Astrocyte of the cerebellum (primary cell): ENCODE data around the gene ANKMY1.
A peak's percentile ranks its signal among the peaks of the same experiment; 100 is the strongest.

Experiments
- DNase-seq: peaks from one replicate; pipeline ENCODE4 v3.0.0-alpha.2; 2011; ENCODE audit warnings: low read depth
- H3K4me3 ChIP-seq: 2 replicates; pipeline ENCODE4 v1.5.1; 2011; ENCODE audit warnings: mild to moderate bottlenecking, low read depth, low read length, moderate library complexity
- in situ Hi-C: cut with HindIII; loops from 2 replicates; pipeline ENCODE4 v1.10.0; 2017; ENCODE audit warnings: low sequenced_read_pairs
- TF ChIP-seq, protein P1 (sequence below): IDR thresholded peaks from 2 replicates; pipeline ENCODE4 v1.5.1; 2012; ENCODE audit warnings: low read length, low read depth, moderate library complexity, mild to moderate bottlenecking; ENCODE audit errors: missing control alignments

Gene ANKMY1

DNA sequence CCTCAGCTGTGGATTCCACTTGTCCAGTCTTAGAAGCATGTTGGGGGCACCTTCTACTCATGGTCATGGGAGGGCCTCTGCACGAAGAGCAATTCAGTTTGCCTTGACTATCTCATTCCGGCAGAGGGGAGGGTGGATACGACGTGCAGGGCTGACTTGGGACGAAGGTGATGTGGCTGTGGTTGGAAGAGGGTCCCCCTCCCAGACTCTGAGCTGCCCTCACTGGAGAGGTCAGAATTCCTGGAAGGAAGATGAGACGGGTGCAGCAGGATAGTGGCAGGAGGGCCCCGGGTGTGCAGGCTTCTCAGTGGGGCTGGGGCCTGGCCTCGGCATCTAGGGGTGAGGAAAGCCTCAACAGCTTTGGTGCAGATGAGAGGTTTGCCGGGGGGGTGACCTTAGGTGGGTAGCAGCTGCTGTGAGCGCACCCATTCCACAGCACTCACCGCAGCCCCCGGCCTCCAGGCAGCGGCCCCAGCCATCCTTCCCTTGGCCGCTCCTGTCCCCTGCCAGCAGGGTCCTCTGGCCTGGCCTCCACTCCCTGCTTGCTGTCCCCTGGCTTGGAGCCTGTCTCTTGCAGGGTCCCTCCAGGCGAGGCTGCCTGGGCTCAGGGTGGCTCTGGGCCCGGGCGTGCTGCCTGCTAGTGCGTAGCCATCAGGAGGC is 13.7 kb upstream of the ANKMY1 start:
- no peak overlapping the region for H3K4me3 ChIP-seq
- TF ChIP-seq, protein P1, sequence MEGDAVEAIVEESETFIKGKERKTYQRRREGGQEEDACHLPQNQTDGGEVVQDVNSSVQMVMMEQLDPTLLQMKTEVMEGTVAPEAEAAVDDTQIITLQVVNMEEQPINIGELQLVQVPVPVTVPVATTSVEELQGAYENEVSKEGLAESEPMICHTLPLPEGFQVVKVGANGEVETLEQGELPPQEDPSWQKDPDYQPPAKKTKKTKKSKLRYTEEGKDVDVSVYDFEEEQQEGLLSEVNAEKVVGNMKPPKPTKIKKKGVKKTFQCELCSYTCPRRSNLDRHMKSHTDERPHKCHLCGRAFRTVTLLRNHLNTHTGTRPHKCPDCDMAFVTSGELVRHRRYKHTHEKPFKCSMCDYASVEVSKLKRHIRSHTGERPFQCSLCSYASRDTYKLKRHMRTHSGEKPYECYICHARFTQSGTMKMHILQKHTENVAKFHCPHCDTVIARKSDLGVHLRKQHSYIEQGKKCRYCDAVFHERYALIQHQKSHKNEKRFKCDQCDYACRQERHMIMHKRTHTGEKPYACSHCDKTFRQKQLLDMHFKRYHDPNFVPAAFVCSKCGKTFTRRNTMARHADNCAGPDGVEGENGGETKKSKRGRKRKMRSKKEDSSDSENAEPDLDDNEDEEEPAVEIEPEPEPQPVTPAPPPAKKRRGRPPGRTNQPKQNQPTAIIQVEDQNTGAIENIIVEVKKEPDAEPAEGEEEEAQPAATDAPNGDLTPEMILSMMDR = no peak
- in situ Hi-C loops = no loop called here
- no peak for DNase-seq

- in situ Hi-C loops = no loop called here
- no peak overlapping the region for H3K4me3 ChIP-seq
- TF ChIP-seq, protein P1 = no peak
- DNase-seq = no peak
Measured at GRCh38 chr2:240570531-240571313, 12.9 kb upstream of the ANKMY1 start.

DNA sequence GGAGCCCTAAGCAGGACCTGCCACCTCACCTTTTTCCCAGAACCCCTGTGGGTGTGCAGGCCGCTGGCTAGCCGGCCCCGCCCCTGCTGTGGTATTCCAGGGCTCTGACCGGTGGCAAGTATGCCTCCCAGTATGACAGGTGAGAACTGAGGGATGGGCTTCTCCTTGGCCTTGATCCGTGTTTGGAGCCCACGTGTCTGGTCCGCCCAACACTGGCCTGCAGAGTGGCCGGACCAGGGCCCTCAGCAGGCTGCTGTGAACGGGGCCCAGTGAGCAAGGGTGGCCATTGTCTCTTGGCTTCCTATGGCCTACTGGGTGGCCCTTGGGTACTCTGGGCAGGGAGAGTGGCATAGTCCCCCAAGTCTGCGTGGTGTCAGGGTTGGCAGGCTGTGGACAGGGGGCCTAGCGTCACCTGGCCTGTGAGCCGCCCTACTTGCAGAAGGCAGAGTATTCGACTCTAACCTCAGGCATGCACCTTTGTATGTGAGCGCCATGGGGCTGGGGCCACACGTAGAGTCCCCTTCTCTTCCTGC is 12.3 kb upstream of the ANKMY1 start:
- H3K4me3 ChIP-seq = no peak overlapping the region
- no peak for DNase-seq
- TF ChIP-seq, protein P1 = no peak
- in situ Hi-C loops = no loop called here

DNA sequence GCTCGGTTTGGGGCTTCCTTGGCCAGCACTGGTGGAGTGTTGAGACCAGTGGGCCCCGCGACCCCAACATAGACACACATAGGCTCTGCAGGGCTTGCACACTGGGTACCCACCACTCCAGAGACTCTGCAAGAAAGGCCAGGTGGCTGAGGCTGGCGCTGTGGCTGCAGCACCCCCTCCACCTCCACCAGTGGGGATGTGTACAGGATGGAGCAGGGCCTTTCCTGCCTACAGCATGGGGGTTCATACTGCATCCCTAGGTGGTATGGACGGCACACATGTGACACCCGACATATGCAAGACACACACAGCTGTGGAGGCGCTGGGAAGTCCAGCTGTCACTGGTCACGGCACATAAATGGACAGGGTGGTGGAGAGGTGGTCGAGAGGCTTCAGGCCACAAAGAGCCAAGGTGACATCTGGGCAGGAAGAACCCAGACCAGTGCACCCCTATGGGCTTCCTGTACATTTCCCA is 11.8 kb upstream of the ANKMY1 start:
- in situ Hi-C loops = no loop called here
- TF ChIP-seq, protein P1 = no peak
- no peak for DNase-seq
- H3K4me3 ChIP-seq = peak overlapping the region; percentile 61

GRCh38 chr2:240568678-240569522 is 11.1 kb upstream of the ANKMY1 start:
- in situ Hi-C loops = no loop called here
- H3K4me3 ChIP-seq = peak overlapping the region; percentile 61
- TF ChIP-seq, protein P1 = no peak
- DNase-seq = no peak
